GM21360 (cell line): ENCODE measurements around the gene CTNNB1.
"Not testable (repeated sequence)": the region's sequence is repeated elsewhere in the genome, so short reads cannot be mapped to it uniquely, and the experiment has no call there.

Experiments used
- ATAC-seq: cut with Tn5 transposase; IDR thresholded peaks from one replicate; pipeline ENCODE4 v1.9.1; 2021; ENCODE audit warnings: mild to moderate bottlenecking, moderate library complexity; ENCODE audit not compliant: unreplicated experiment

The CTNNB1 gene

GRCh38 chr3:41248525-41248924, 49.2 kb downstream of the CTNNB1 start:
- no peak for ATAC-seq

- no peak for ATAC-seq
Observed at GRCh38 chr3:41249318-41249717, 50.0 kb downstream of the CTNNB1 start.

GRCh38 chr3:41250825-41251224, 51.5 kb downstream of the CTNNB1 start:
- ATAC-seq = no peak

- ATAC-seq = no peak
Observed at GRCh38 chr3:41251593-41251992, 52.3 kb downstream of the CTNNB1 start.

GRCh38 chr3:41258239-41258800, 59.0 kb downstream of the CTNNB1 start:
- no peak for ATAC-seq

GRCh38 chr3:41259449-41260062, 60.3 kb downstream of the CTNNB1 start:
- ATAC-seq = no peak

- ATAC-seq = no peak
Observed at GRCh38 chr3:41260063-41260450, 60.8 kb downstream of the CTNNB1 start.

- no peak for ATAC-seq
Observed at GRCh38 chr3:41265011-41265545, 65.8 kb downstream of the CTNNB1 start.

- no peak for ATAC-seq
Observed at GRCh38 chr3:41265823-41266273, 66.5 kb downstream of the CTNNB1 start.

GRCh38 chr3:41267975-41268640, 68.8 kb downstream of the CTNNB1 start:
- ATAC-seq = no peak

GRCh38 chr3:41272667-41273066, 73.4 kb downstream of the CTNNB1 start:
- ATAC-seq = no peak

GRCh38 chr3:41274944-41275668, 75.8 kb downstream of the CTNNB1 start:
- no peak for ATAC-seq

- ATAC-seq = no peak
Observed at GRCh38 chr3:41276191-41276590, 76.9 kb downstream of the CTNNB1 start.

GRCh38 chr3:41277790-41278465, 78.6 kb downstream of the CTNNB1 start:
- no peak for ATAC-seq

GRCh38 chr3:41284934-41285333, 85.6 kb downstream of the CTNNB1 start:
- not testable (repeated sequence) for ATAC-seq

- no peak for ATAC-seq
Observed at GRCh38 chr3:41286305-41286704, 87.0 kb downstream of the CTNNB1 start.

GRCh38 chr3:41288785-41289184, 89.5 kb downstream of the CTNNB1 start:
- ATAC-seq = no peak
